Mucosa of descending colon (tissue), 3 donors: Measurements from ENCODE around the gene CLDN11. TPM values are rescaled to one million over a fixed set of nuclear protein-coding genes. Genes with fewer than 3 reads are reported as not detected.

Source experiments
- ATAC-seq: fragments of 200-7000 bp; cut with Tn5 transposase; one replicate; pipeline ENCODE4 v1.9.1; 2020; ENCODE audit warnings: mild to moderate bottlenecking, moderate library complexity
- DNase-seq, 3 donors: peaks; one replicate each; pipeline ENCODE4 v3.0.0-alpha.2; 2020
- H3K36me3 ChIP-seq: fragments of 200-600 bp; one replicate; pipeline ENCODE4 v1.8.0; 2021; ENCODE audit warnings: low read depth, mild to moderate bottlenecking
- H3K4me1 ChIP-seq: fragments of 200-600 bp; one replicate; pipeline ENCODE4 v1.8.0; 2021; ENCODE audit warnings: low read depth, mild to moderate bottlenecking
- H3K4me3 ChIP-seq: fragments of 200-600 bp; one replicate; pipeline ENCODE4 v1.8.0; 2021; ENCODE audit warnings: mild to moderate bottlenecking
- H3K9me3 ChIP-seq: fragments of 200-600 bp; one replicate; pipeline ENCODE4 v1.8.0; 2021; ENCODE audit warnings: mild to moderate bottlenecking
- CTCF ChIP-seq: fragments of 200-600 bp; IDR thresholded peaks from one replicate; pipeline ENCODE4 v1.8.0; 2022; ENCODE audit warnings: antibody characterized with exemption, mild to moderate bottlenecking
- intact Hi-C, 2 donors: fragments of 100-400 bp; cut with DNase I in 1 of 2; cut with micrococcal nuclease in 1 of 2; formaldehyde crosslinking; loops; one replicate each; pipeline versions ENCODE4 v1.11.0 to v1.11.1; 2022; cut with DNase I, micrococcal nuclease
- total RNA-seq, 3 donors: library from RNA; stranded (reverse); fragmentation: NEBNext Ultra II Directional in 2 of 3; extraction: Animal tissue kit (Norgen Biotek cat#: 25700) in 2 of 3; gene quantifications; one replicate each; pipeline versions ENCODE4 v1.2.1 to v1.2.4, GENCODE V29; 2021 to 2023
- donor health status: DM: no; HTN: no; CAD: no; lungs with moderate emphysema.
- donor health status: DM: no; HTN: no; CAD: no.
- donor health status: DM: no; HTN: yes; CAD: no.

CLDN11 gene
- total RNA-seq, 3 donors from 2014 or later: 2.8 to 15.9 (median 5.9) TPM

DNA sequence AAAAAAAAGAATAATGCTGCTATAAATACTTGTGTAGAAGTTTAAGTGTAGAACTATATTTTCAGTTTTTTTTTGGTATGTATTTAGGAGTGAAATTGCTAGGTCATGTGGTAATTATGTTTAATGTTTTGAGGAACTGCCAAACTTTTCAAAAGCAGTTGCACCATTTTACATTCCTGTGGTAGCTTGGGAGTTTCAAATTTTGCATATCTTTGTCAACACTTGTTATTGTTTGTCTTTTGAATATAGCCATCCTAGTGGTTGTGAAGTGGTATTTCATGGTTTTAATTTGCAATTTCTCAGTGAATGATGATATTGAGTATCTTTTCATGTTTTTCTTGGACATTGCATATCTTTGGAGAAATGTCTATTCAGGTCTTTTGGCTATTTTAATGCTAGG is 30.7 kb upstream of the CLDN11 start:
- no peaks in the 10 kb centered on the region for H3K4me1 ChIP-seq
- no peak overlapping the region for H3K4me3 ChIP-seq
- H3K36me3 ChIP-seq: peaks cover 9% of the 10 kb centered on the region
- no peaks in the 10 kb centered on the region for H3K9me3 ChIP-seq
- ATAC-seq: no peak
- TF ChIP-seq CTCF: no peak
- intact Hi-C loops: no loop called here
- DNase-seq: no peak

DNA sequence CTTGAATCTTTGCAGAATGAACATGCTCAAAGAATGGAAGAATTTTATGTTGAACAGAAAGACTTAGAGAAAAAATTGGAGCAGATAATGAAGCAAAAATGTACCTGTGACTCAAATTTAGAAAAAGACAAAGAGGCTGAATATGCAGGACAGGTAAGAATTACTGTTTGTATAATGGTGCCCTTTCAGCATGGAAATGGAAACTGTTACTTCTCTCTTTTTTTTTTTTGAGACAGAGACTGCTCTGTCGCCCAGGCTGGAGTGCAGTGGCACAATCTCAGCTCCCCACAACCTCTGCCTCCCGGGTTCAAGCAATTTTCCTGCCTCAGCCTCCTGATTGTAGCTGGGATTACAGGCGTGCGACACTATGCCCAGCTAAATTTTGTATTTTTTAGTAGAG is 27.6 kb upstream of the CLDN11 start:
- ATAC-seq (no peak), DNase-seq (no peak)
- no peak for TF ChIP-seq CTCF
- intact Hi-C loops: no loop called here
- Histone ChIP-seq H3K9me3 (no peaks in the 10 kb centered on the region), H3K4me3 (no peak overlapping the region), H3K4me1 (no peaks in the 10 kb centered on the region), H3K36me3 (peaks cover 9% of the 10 kb centered on the region)

DNA sequence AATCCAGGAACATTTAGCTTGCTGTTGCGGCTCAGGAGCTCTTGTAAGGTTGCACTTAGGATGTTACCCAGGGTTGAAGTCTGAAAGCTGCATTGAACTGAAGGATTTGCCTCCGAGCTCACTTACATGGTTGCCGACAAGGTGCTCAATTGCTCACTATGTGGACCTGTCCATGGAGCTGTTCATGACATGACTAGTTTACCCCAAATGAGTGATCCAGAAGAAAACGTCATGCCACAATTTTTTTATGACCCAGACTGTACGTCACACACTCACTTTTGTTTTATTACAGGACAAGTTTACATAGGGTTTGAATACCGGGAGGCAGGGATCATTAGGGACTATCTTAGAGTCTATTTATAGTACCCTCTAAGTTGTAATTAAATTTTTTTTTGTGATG is 21.0 kb upstream of the CLDN11 start:
- no peak for DNase-seq
- H3K36me3 ChIP-seq: no peaks in the 10 kb centered on the region
- intact Hi-C loops: no loop called here
- TF ChIP-seq CTCF: no peak
- H3K4me3 ChIP-seq: no peak overlapping the region
- peak; percentile 26 for ATAC-seq
- H3K9me3 ChIP-seq: no peaks in the 10 kb centered on the region
- H3K4me1 ChIP-seq: no peaks in the 10 kb centered on the region

DNA sequence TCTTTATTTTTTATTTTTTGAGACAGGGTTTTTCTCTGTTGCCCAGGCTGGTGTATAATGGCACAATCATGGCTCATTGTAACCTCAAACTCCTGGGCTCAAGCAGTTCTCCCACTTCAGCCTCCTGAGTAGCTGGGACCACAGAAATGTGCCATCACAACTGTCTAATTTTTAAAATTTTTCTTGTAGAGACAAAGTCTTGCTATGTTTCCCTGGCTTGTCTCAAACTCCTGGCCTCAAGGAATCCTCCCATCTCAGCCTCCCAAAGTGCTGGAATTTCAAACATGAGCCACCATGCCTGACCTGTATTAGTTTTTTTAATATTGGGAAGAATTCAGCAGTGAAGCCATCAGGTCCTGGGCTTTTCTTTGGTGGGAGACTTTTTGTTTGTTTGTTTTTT is 13.6 kb upstream of the CLDN11 start:
- H3K36me3 ChIP-seq: no peaks in the 10 kb centered on the region
- H3K4me3 ChIP-seq: no peak overlapping the region
- no peaks in the 10 kb centered on the region for H3K9me3 ChIP-seq
- no peak for ATAC-seq
- intact Hi-C loops: no loop called here
- no peaks in the 10 kb centered on the region for H3K4me1 ChIP-seq
- DNase-seq: no peak
- TF ChIP-seq CTCF: no peak

GRCh38 chr3:170410428-170411029 is 8.1 kb upstream of the CLDN11 start:
- no peak for TF ChIP-seq CTCF
- Histone ChIP-seq H3K36me3 (no peaks in the 10 kb centered on the region), H3K9me3 (no peaks in the 10 kb centered on the region), H3K4me3 (no peak overlapping the region), H3K4me1 (no peaks in the 10 kb centered on the region)
- ATAC-seq (no peak), DNase-seq (peak in 1 of 3 donors; percentile 58)
- intact Hi-C loops: loop anchor here (5.0 to 10.0 kb wide), 2 partner anchors 402 to 404 kb away; no protein-coding TSS in a partner anchor

DNA sequence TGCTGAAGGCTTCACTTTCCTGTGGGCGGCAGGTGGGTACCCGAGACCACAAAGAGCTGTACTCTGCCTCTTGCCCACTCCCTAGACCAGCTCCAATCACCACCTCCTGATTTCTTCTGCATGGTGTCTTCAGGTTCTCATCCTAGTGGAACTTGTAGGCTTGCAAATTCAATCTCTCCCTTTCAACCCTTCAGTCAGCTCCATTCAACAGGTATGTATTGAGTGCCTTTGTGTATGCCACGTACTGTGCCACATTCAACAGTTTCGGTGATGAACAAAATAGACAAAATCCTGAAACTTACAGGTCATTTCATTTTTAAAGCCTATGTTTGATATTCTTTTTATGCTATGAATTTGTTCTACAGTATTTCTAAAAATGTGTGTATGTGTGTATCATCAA is 5.4 kb upstream of the CLDN11 start:
- intact Hi-C loops: loop anchor here (5.0 to 10.0 kb wide), 2 partner anchors 399 to 402 kb away; no protein-coding TSS in a partner anchor
- no peak for TF ChIP-seq CTCF
- Histone ChIP-seq H3K36me3 (no peaks in the 10 kb centered on the region), H3K9me3 (no peaks in the 10 kb centered on the region), H3K4me1 (peaks cover 1% of the 10 kb centered on the region), H3K4me3 (no peak overlapping the region)
- no peak for ATAC-seq
- no peak for DNase-seq
